Cardiac muscle cell (in vitro differentiated cells and primary cell): ENCODE measurements around the gene LIMCH1. TPM values are rescaled to one million over a fixed set of nuclear protein-coding genes. Genes with fewer than 3 reads are reported as not detected.

Source experiments
- DNase-seq, 2 donors: peaks; one replicate each; pipeline versions ENCODE4 v3.0.0 to v3.0.0-alpha.2; 2010 to 2017; ENCODE audit warnings: low read depth in 1 of 2, low spot score in 1 of 2
- H3K27ac ChIP-seq: fragments of 200-600 bp; sonication (generic); 2 replicates; pipeline ENCODE4 v1.5.1; 2016
- H3K27me3 ChIP-seq: fragments of 200-600 bp; sonication (generic); 2 replicates; pipeline ENCODE4 v1.6.0; 2016; ENCODE audit warnings: control low read depth
- H3K36me3 ChIP-seq: fragments of 200-600 bp; sonication (generic); 2 replicates; pipeline ENCODE4 v1.5.1; 2016; ENCODE audit warnings: control low read depth
- H3K4me1 ChIP-seq: fragments of 200-600 bp; sonication (generic); 2 replicates; pipeline ENCODE4 v1.8.1; 2017; ENCODE audit warnings: low read depth, mild to moderate bottlenecking, mixed run types
- H3K4me3 ChIP-seq: fragments of 200-600 bp; sonication (generic); 2 replicates; pipeline ENCODE4 v1.5.1; 2016; ENCODE audit warnings: mild to moderate bottlenecking
- H3K9me3 ChIP-seq: fragments of 200-600 bp; sonication (generic); 2 replicates; pipeline ENCODE4 v1.5.1; 2017; ENCODE audit warnings: low read depth, mild to moderate bottlenecking, control low read depth
- CTCF ChIP-seq: IDR thresholded peaks from 2 replicates; pipeline ENCODE4 v1.5.1; 2012; ENCODE audit warnings: low read depth, mild to moderate bottlenecking, low read length
- polyA plus RNA-seq: library from polyadenylated mRNA; unstranded; fragments of >200 nt; fragmentation: Nextera tagmentation; extraction: Ambion mirVana; gene quantifications from 2 replicates; pipeline ENCODE4 v1.2.1, GENCODE V29; 2016
- total RNA-seq: library from RNA; depleted of rRNA; stranded (reverse); fragments of >200 nt; gene quantifications from 2 replicates; pipeline ENCODE4 v1.2.3, GENCODE V29; 2016

LIMCH1 gene
- total and polyA plus RNA-seq, 2 experiments from 2014 or later = 2.8 to 4.5 TPM

GRCh38 chr4:41597494-41597893 lies 59.5 kb downstream of the LIMCH1 start:
- Histone ChIP-seq H3K4me1 (peaks cover 3% of the 10 kb centered on the region), H3K27ac (no peak overlapping the region), H3K9me3 (no peaks in the 10 kb centered on the region), H3K27me3 (peaks cover 2% of the 10 kb centered on the region), H3K36me3 (no peaks in the 10 kb centered on the region), H3K4me3 (no peak overlapping the region)
- no peak for TF ChIP-seq CTCF
- DNase-seq = no peak

- DNase-seq = no peak
- no peaks in the 10 kb centered on the region for H3K27me3 ChIP-seq
- no peaks in the 10 kb centered on the region for H3K9me3 ChIP-seq
- H3K4me3 ChIP-seq = no peak overlapping the region
- H3K4me1 ChIP-seq = peaks cover 3% of the 10 kb centered on the region
- no peak overlapping the region for H3K27ac ChIP-seq
- H3K36me3 ChIP-seq = no peaks in the 10 kb centered on the region
- TF ChIP-seq CTCF = no peak
These were observed 60.6 kb downstream of the LIMCH1 start for GRCh38 chr4:41598580-41598979.

- H3K4me3 ChIP-seq = no peak overlapping the region
- TF ChIP-seq CTCF = no peak
- H3K27ac ChIP-seq = no peak overlapping the region
These were observed 61.3 kb downstream of the LIMCH1 start for GRCh38 chr4:41599192-41599786.

GRCh38 chr4:41600243-41600912 lies 62.4 kb downstream of the LIMCH1 start:
- no peak for DNase-seq
- peaks cover 3% of the 10 kb centered on the region for H3K4me1 ChIP-seq

More at GRCh38 chr4:41599192-41599786, 61.3 kb downstream of the LIMCH1 start:
- H3K4me1 ChIP-seq = peaks cover 3% of the 10 kb centered on the region
- H3K27me3 ChIP-seq = no peaks in the 10 kb centered on the region
- H3K9me3 ChIP-seq = no peaks in the 10 kb centered on the region
- no peak for DNase-seq
- no peaks in the 10 kb centered on the region for H3K36me3 ChIP-seq

GRCh38 chr4:41601025-41601424 lies 63.1 kb downstream of the LIMCH1 start:
- DNase-seq = no peak
- TF ChIP-seq CTCF = no peak
- H3K36me3 ChIP-seq = no peaks in the 10 kb centered on the region
- peaks cover 3% of the 10 kb centered on the region for H3K4me1 ChIP-seq
- H3K9me3 ChIP-seq = no peaks in the 10 kb centered on the region
- no peak overlapping the region for H3K4me3 ChIP-seq
- H3K27me3 ChIP-seq = no peaks in the 10 kb centered on the region
- H3K27ac ChIP-seq = no peak overlapping the region

More at GRCh38 chr4:41600243-41600912, 62.4 kb downstream of the LIMCH1 start:
- Histone ChIP-seq H3K27ac (no peak overlapping the region), H3K36me3 (no peaks in the 10 kb centered on the region), H3K9me3 (no peaks in the 10 kb centered on the region), H3K4me3 (no peak overlapping the region), H3K27me3 (no peaks in the 10 kb centered on the region)
- TF ChIP-seq CTCF = no peak
